Astrocyte (in vitro differentiated cells and primary cell): ENCODE measurements around the gene HYI.

Source experiments
- EZH2 ChIP-seq: IDR thresholded peaks from 2 replicates; pipeline ENCODE4 v1.6.1; 2012; ENCODE audit warnings: mild to moderate bottlenecking, low read length, inconsistent platforms; ENCODE audit not compliant: insufficient read depth
- TF ChIP-seq, protein P1 (sequence below): IDR thresholded peaks from 2 replicates; pipeline ENCODE4 v1.5.1; 2011; ENCODE audit warnings: low read depth, mild to moderate bottlenecking, inconsistent platforms, low read length, moderate library complexity; ENCODE audit not compliant: insufficient read depth

- TF ChIP-seq, protein P1, sequence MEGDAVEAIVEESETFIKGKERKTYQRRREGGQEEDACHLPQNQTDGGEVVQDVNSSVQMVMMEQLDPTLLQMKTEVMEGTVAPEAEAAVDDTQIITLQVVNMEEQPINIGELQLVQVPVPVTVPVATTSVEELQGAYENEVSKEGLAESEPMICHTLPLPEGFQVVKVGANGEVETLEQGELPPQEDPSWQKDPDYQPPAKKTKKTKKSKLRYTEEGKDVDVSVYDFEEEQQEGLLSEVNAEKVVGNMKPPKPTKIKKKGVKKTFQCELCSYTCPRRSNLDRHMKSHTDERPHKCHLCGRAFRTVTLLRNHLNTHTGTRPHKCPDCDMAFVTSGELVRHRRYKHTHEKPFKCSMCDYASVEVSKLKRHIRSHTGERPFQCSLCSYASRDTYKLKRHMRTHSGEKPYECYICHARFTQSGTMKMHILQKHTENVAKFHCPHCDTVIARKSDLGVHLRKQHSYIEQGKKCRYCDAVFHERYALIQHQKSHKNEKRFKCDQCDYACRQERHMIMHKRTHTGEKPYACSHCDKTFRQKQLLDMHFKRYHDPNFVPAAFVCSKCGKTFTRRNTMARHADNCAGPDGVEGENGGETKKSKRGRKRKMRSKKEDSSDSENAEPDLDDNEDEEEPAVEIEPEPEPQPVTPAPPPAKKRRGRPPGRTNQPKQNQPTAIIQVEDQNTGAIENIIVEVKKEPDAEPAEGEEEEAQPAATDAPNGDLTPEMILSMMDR = no peak
- no peak for TF ChIP-seq EZH2
These were observed 18.3 kb downstream of the HYI start for GRCh38 chr1:43435146-43436145.
